ENCODE data around the gene PTPRS. TPM values are rescaled to one million over a fixed set of nuclear protein-coding genes. Genes with fewer than 3 reads are reported as not detected.

Gene PTPRS
- total and polyA plus RNA-seq, 2 donors (not counting 3 experiments of a cell fraction or from before 2014, with no cell fraction given), result 10.1 to 16.1 TPM

DNA sequence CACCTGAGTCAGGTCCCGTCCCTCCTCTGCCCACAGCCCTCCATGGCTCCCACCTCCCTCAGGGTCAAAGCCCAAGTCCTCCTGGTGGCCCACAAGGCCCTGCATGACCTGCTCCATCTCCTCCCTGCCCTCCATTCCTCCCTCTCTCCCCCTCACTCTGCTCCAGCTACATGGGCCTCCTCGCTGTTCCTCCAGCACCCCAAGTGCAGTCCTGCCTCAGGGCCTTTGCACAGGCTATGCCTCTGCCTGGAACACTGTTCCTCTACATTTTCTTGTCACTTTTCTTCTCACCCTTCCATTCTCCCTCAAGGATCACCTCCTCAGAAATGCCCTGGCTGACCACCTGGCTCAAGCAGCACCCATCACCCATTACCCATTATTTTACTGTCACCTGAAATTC is 41.5 kb downstream of the PTPRS start:
- Histone ChIP-seq H3K27ac (ENCODE audit: insufficient read depth, low read depth, low read length) (no peak overlapping the region), H3K79me2 (ENCODE audit: control insufficient read depth, insufficient read depth, low read length) (no peaks in the 10 kb centered on the region), H3K9me3 (replicated peaks; ENCODE audit: control insufficient read depth, insufficient read depth, low read length) (no peaks in the 10 kb centered on the region), H3K9ac (replicated peaks; ENCODE audit: extremely low read depth, insufficient read depth, low read length) (no peak overlapping the region), H3K9me1 (replicated peaks; ENCODE audit: control insufficient read depth, extremely low read depth, insufficient read depth, low read length) (no peaks in the 10 kb centered on the region), H3K4me2 (ENCODE audit: insufficient read depth, low read length) (no peak overlapping the region), H2AFZ (ENCODE audit: low read depth, low read length) (no peak overlapping the region), H3K4me1 (ENCODE audit: control insufficient read depth, extremely low read depth, insufficient read depth, low read length) (no peaks in the 10 kb centered on the region), H3K4me3 (replicated peaks in 1 of 3; ENCODE audit: insufficient read depth in 1 of 3, low read depth in 1 of 3, low read length in 3 of 3) (no peak overlapping the region), H3K36me3 (ENCODE audit: control insufficient read depth in 2 of 2, extremely low read depth in 1 of 2, insufficient read depth in 2 of 2, low read length in 2 of 2) (no peaks in the 10 kb centered on the region), H3K27me3 (ENCODE audit: control insufficient read depth in 2 of 2, insufficient read depth in 2 of 2, low read length in 2 of 2) (no peaks in the 10 kb centered on the region), H4K20me1 (replicated peaks; ENCODE audit: control insufficient read depth, extremely low read depth, insufficient read depth, low read length) (no peaks in the 10 kb centered on the region)
- intact Hi-C loops (cut with micrococcal nuclease), result no loop called here
- BruUV-seq (replicated peaks), result no TSS peak
- dilution Hi-C loops (cut with MboI; ENCODE audit: extremely low pct_ligation_motif_present, low sequenced_read_pairs), result no loop called here
- POLR2A ChIA-PET, result no interaction called here
- CTCF ChIA-PET, result no interaction called here
- FAIRE-seq, result no peak
- no peak for DNase-seq (ENCODE audit: low read depth, low spot score)
- TF ChIP-seq JUN (IDR thresholded peaks at IDR 0.05; ENCODE audit: borderline replicate concordance, insufficient read depth, insufficient read length, low read depth) (no peak), EZH2 (IDR thresholded peaks at IDR 0.05; ENCODE audit: borderline replicate concordance, low read depth, low read length, severe bottlenecking) (no peak), POLR2A (IDR thresholded peaks at IDR 0.05; ENCODE audit: low read depth, low read length) (no peak), GATA2 (IDR thresholded peaks at IDR 0.05; ENCODE audit: insufficient read depth, insufficient read length, low read depth, low read length) (no peak), POLR2AphosphoS5 (IDR thresholded peaks at IDR 0.05; ENCODE audit: insufficient read depth, low read depth, low read length) (no peak), FOS (IDR thresholded peaks at IDR 0.05; ENCODE audit: borderline replicate concordance, insufficient read depth, low read length) (no peak), MYC (IDR thresholded peaks at IDR 0.05; ENCODE audit: low read depth, low read length) (no peak)
- TF ChIP-seq, protein P1, sequence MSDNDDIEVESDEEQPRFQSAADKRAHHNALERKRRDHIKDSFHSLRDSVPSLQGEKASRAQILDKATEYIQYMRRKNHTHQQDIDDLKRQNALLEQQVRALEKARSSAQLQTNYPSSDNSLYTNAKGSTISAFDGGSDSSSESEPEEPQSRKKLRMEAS (IDR thresholded peaks at IDR 0.05; ENCODE audit: insufficient read depth, insufficient read length), result no peak
- TF ChIP-seq, protein P2, sequence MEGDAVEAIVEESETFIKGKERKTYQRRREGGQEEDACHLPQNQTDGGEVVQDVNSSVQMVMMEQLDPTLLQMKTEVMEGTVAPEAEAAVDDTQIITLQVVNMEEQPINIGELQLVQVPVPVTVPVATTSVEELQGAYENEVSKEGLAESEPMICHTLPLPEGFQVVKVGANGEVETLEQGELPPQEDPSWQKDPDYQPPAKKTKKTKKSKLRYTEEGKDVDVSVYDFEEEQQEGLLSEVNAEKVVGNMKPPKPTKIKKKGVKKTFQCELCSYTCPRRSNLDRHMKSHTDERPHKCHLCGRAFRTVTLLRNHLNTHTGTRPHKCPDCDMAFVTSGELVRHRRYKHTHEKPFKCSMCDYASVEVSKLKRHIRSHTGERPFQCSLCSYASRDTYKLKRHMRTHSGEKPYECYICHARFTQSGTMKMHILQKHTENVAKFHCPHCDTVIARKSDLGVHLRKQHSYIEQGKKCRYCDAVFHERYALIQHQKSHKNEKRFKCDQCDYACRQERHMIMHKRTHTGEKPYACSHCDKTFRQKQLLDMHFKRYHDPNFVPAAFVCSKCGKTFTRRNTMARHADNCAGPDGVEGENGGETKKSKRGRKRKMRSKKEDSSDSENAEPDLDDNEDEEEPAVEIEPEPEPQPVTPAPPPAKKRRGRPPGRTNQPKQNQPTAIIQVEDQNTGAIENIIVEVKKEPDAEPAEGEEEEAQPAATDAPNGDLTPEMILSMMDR (IDR thresholded peaks at IDR 0.05; ENCODE audit: extremely low read depth in 1 of 2, insufficient read depth in 1 of 2, low read depth in 1 of 2, low read length in 2 of 2), result no peak

Measured in endothelial cell of umbilical vein (primary cell).